ENCODE data around the gene RAB22A.
"Not testable (repeated sequence)": the region's sequence is repeated elsewhere in the genome, so short reads cannot be mapped to it uniquely, and the experiment has no call there.

Gene RAB22A

GRCh38 chr20:58402305-58402704 is 92.8 kb downstream of the RAB22A start:
- Histone ChIP-seq H3K9me3 (ENCODE audit: control insufficient read depth, insufficient read depth, low read length) (no peaks in the 10 kb centered on the region), H3K9ac (ENCODE audit: low read depth, low read length) (no peak overlapping the region), H3K27me3 (ENCODE audit: control insufficient read depth, insufficient read depth, low read length) (no peaks in the 10 kb centered on the region), H3K36me3 (ENCODE audit: control insufficient read depth, insufficient read depth, low read length) (0 out of 2 replicates have a peak, but pooled peaks cover 3% of the 10 kb centered on the region), H3K4me1 (ENCODE audit: control insufficient read depth, insufficient read depth, low read length) (peaks cover 22% of the 10 kb centered on the region), H3K4me3 (ENCODE audit: low read depth, low read length) (no peak overlapping the region), H3K27ac (ENCODE audit: low read depth, low read length) (no peak overlapping the region)

GRCh38 chr20:58402827-58403226 is 93.3 kb downstream of the RAB22A start:
- H3K4me3 ChIP-seq (ENCODE audit: low read depth, low read length) = no peak overlapping the region
- no peaks in the 10 kb centered on the region for H3K9me3 ChIP-seq (ENCODE audit: control insufficient read depth, insufficient read depth, low read length)
- no peaks in the 10 kb centered on the region for H3K27me3 ChIP-seq (ENCODE audit: control insufficient read depth, insufficient read depth, low read length)
- no peak overlapping the region for H3K27ac ChIP-seq (ENCODE audit: low read depth, low read length)
- 0 out of 2 replicates have a peak, but pooled peaks cover 1% of the 10 kb centered on the region for H3K36me3 ChIP-seq (ENCODE audit: control insufficient read depth, insufficient read depth, low read length)
- H3K9ac ChIP-seq (ENCODE audit: low read depth, low read length) = no peak overlapping the region
- peaks cover 23% of the 10 kb centered on the region for H3K4me1 ChIP-seq (ENCODE audit: control insufficient read depth, insufficient read depth, low read length)

- Histone ChIP-seq H3K9me3 (ENCODE audit: control insufficient read depth, insufficient read depth, low read length) (no peaks in the 10 kb centered on the region), H3K4me3 (ENCODE audit: low read depth, low read length) (no peak overlapping the region), H3K27ac (ENCODE audit: low read depth, low read length) (no peak overlapping the region), H3K9ac (ENCODE audit: low read depth, low read length) (no peak overlapping the region), H3K27me3 (ENCODE audit: control insufficient read depth, insufficient read depth, low read length) (no peaks in the 10 kb centered on the region), H3K36me3 (ENCODE audit: control insufficient read depth, insufficient read depth, low read length) (no peaks in the 10 kb centered on the region), H3K4me1 (ENCODE audit: control insufficient read depth, insufficient read depth, low read length) (peaks cover 28% of the 10 kb centered on the region)
Observed at GRCh38 chr20:58403272-58403671, 93.8 kb downstream of the RAB22A start.

- no peak overlapping the region for H3K9ac ChIP-seq (ENCODE audit: low read depth, low read length)
- no peaks in the 10 kb centered on the region for H3K36me3 ChIP-seq (ENCODE audit: control insufficient read depth, insufficient read depth, low read length)
- no peaks in the 10 kb centered on the region for H3K27me3 ChIP-seq (ENCODE audit: control insufficient read depth, insufficient read depth, low read length)
- peaks cover 25% of the 10 kb centered on the region for H3K4me1 ChIP-seq (ENCODE audit: control insufficient read depth, insufficient read depth, low read length)
- no peak overlapping the region for H3K4me3 ChIP-seq (ENCODE audit: low read depth, low read length)
- peak overlapping the region; percentile 2 for H3K27ac ChIP-seq (ENCODE audit: low read depth, low read length)
- no peaks in the 10 kb centered on the region for H3K9me3 ChIP-seq (ENCODE audit: control insufficient read depth, insufficient read depth, low read length)
Observed at GRCh38 chr20:58405504-58406291, 96.2 kb downstream of the RAB22A start.

GRCh38 chr20:58406422-58407001 is 97.0 kb downstream of the RAB22A start:
- H3K4me3 ChIP-seq (ENCODE audit: low read depth, low read length) = no peak overlapping the region
- H3K27ac ChIP-seq (ENCODE audit: low read depth, low read length) = peak overlapping the region; percentile 2
- no peaks in the 10 kb centered on the region for H3K36me3 ChIP-seq (ENCODE audit: control insufficient read depth, insufficient read depth, low read length)
- H3K9ac ChIP-seq (ENCODE audit: low read depth, low read length) = no peak overlapping the region
- H3K4me1 ChIP-seq (ENCODE audit: control insufficient read depth, insufficient read depth, low read length) = peaks cover 22% of the 10 kb centered on the region
- H3K9me3 ChIP-seq (ENCODE audit: control insufficient read depth, insufficient read depth, low read length) = no peaks in the 10 kb centered on the region
- no peaks in the 10 kb centered on the region for H3K27me3 ChIP-seq (ENCODE audit: control insufficient read depth, insufficient read depth, low read length)

DNA sequence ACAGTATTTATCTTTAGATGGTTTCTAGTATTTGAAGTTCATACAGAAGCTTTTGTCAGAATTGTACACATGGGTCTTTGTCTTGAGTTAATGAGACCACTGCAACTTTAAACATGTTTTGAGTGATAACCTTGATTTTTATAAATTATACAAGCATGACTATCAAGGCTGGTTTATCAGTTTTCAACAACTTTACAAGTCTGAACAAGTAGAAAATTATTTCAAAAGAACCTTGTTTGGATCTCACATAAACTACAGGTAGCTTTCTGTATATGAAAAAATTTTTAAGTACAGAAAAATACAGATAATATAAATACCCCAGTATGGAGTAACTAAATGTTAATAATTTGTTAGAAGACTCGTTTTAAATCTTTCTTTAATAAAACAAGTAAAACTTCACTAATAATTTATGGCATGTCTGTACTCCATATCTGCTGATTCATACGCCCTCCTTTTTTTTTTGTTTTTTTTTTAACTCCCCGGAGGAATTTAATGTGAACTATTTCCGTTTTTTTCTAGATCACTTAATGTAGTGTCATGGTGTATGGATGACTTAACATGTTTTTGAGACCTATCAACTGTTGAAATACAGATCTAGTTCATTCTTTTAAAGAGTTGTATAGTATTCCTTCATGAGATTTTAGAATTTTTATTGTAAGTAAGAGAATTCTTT is 97.8 kb downstream of the RAB22A start:
- peak overlapping the region; percentile 26 for H3K27ac ChIP-seq (ENCODE audit: low read depth, low read length)
- no peak overlapping the region for H3K4me3 ChIP-seq (ENCODE audit: low read depth, low read length)
- H3K9me3 ChIP-seq (ENCODE audit: control insufficient read depth, insufficient read depth, low read length) = no peaks in the 10 kb centered on the region
- no peak overlapping the region for H3K9ac ChIP-seq (ENCODE audit: low read depth, low read length)
- H3K27me3 ChIP-seq (ENCODE audit: control insufficient read depth, insufficient read depth, low read length) = no peaks in the 10 kb centered on the region
- no peaks in the 10 kb centered on the region for H3K36me3 ChIP-seq (ENCODE audit: control insufficient read depth, insufficient read depth, low read length)
- H3K4me1 ChIP-seq (ENCODE audit: control insufficient read depth, insufficient read depth, low read length) = peaks cover 22% of the 10 kb centered on the region

- Histone ChIP-seq H3K9ac (ENCODE audit: low read depth, low read length) (no peak overlapping the region), H3K36me3 (ENCODE audit: control insufficient read depth, insufficient read depth, low read length) (no peaks in the 10 kb centered on the region), H3K27ac (ENCODE audit: low read depth, low read length) (peak overlapping the region; percentile 26), H3K4me1 (ENCODE audit: control insufficient read depth, insufficient read depth, low read length) (peaks cover 22% of the 10 kb centered on the region), H3K9me3 (ENCODE audit: control insufficient read depth, insufficient read depth, low read length) (no peaks in the 10 kb centered on the region), H3K27me3 (ENCODE audit: control insufficient read depth, insufficient read depth, low read length) (no peaks in the 10 kb centered on the region), H3K4me3 (ENCODE audit: low read depth, low read length) (no peak overlapping the region)
Observed at GRCh38 chr20:58407966-58408557, 98.5 kb downstream of the RAB22A start.

DNA sequence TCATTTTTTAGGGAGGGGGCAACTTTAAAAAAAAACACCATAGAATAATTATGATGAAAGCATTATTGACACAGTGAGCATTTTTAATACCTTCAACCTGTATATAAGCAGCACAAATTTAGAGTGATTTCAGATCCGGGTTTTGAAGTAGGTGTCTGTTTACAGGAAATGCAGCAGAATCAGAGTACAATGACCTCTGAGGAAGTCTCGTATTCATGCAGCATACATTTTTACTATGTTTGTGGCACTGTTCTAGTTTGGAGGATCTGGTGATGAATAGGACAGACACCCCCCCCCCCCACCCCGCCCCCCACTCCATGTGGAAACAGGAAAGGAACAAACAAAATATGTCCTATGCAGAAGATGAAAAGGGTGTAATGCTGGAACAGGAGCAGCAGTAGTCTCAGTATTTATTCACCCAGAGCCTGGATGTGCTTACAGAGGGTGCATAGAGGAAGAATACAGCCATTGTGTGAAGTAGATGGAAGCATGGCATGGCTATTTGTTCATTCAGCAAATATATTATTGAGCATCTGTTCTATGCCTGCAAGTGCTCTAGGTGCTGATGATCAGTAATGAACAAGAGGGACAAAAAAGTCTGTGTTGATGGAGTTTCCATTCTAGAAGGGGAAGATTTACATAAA is 99.2 kb downstream of the RAB22A start:
- H3K4me3 ChIP-seq (ENCODE audit: low read depth, low read length) = no peak overlapping the region
- H3K9me3 ChIP-seq (ENCODE audit: control insufficient read depth, insufficient read depth, low read length) = no peaks in the 10 kb centered on the region
- H3K36me3 ChIP-seq (ENCODE audit: control insufficient read depth, insufficient read depth, low read length) = no peaks in the 10 kb centered on the region
- no peaks in the 10 kb centered on the region for H3K27me3 ChIP-seq (ENCODE audit: control insufficient read depth, insufficient read depth, low read length)
- no peak overlapping the region for H3K27ac ChIP-seq (ENCODE audit: low read depth, low read length)
- no peak overlapping the region for H3K9ac ChIP-seq (ENCODE audit: low read depth, low read length)
- peaks cover 21% of the 10 kb centered on the region for H3K4me1 ChIP-seq (ENCODE audit: control insufficient read depth, insufficient read depth, low read length)

DNA sequence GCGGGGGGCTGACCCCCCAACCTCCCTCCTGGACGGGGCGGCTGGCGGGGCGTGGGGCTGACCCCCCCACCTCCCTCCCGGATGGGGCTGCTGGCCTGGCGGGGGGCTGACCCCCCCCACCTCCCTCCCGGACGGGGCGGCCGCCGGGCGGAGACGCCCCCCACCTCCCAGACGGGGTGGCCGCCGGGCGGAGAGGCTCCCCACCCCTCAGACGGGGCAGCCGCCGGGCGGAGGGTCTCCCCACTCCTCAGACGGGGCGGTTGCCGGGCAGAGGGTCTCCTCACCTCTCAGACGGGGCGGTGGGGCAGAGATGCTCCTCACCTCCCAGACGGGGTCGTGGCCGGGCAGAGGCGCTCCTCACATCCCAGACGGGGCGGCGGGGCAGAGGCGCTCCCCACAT is 104.7 kb downstream of the RAB22A start:
- not testable (repeated sequence) for H3K4me3 ChIP-seq (ENCODE audit: low read depth, low read length); H3K9ac ChIP-seq (ENCODE audit: low read depth, low read length); H3K9me3 ChIP-seq (ENCODE audit: control insufficient read depth, insufficient read depth, low read length); H3K36me3 ChIP-seq (ENCODE audit: control insufficient read depth, insufficient read depth, low read length); H3K27me3 ChIP-seq (ENCODE audit: control insufficient read depth, insufficient read depth, low read length); H3K27ac ChIP-seq (ENCODE audit: low read depth, low read length)
- H3K4me1 ChIP-seq (ENCODE audit: control insufficient read depth, insufficient read depth, low read length) = peaks cover 33% of the 10 kb centered on the region

DNA sequence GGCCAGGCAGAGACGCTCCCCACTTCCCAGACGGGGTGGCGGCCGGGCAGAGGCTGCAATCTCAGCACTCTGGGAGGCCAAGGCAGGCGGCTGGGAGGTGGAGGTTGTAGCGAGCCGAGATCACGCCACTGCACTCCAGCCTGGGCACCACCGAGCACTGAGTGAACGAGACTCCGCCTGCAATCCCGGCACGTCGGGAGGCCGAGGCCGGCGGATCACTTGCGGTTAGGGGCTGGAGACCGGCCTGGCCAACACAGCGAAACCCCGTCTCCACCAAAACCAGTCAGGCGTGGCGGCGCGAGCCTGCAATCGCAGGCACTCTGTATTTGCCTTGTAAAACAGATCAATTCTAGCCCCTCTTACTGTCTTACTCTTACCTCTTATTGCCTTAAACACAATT is 105.3 kb downstream of the RAB22A start:
- H3K4me3 ChIP-seq (ENCODE audit: low read depth, low read length); H3K27me3 ChIP-seq (ENCODE audit: control insufficient read depth, insufficient read depth, low read length); H3K27ac ChIP-seq (ENCODE audit: low read depth, low read length); H3K9ac ChIP-seq (ENCODE audit: low read depth, low read length); H3K9me3 ChIP-seq (ENCODE audit: control insufficient read depth, insufficient read depth, low read length): not testable (repeated sequence)
- Histone ChIP-seq H3K36me3 (ENCODE audit: control insufficient read depth, insufficient read depth, low read length) (peaks cover 12% of the 10 kb centered on the region), H3K4me1 (ENCODE audit: control insufficient read depth, insufficient read depth, low read length) (peaks cover 29% of the 10 kb centered on the region)

Data from HUES48 (cell line).